Prostate gland (tissue), 2 donors: ENCODE results near the gene HDAC4.

Source experiments
- POLR2AphosphoS5 ChIP-seq: sonication (generic); formaldehyde crosslinking; IDR thresholded peaks from one replicate; pipeline ENCODE4 v1.6.1; 2017; ENCODE audit warnings: antibody characterized with exemption
- TF ChIP-seq, protein P1 (sequence below), 4 experiments: fragments of 200-600 bp in 2 of 4; fragments of 450-650 bp in 2 of 4; sonication (generic) in 2 of 4; IDR thresholded peaks; 1 replicate in 3 of 4; 2 replicates in 1 of 4; pipeline ENCODE4 v1.5.1; 2016 to 2019; ENCODE audit warnings: antibody characterized with exemption in 4 of 4, mild to moderate bottlenecking in 2 of 4, moderate library complexity in 2 of 4

DNA sequence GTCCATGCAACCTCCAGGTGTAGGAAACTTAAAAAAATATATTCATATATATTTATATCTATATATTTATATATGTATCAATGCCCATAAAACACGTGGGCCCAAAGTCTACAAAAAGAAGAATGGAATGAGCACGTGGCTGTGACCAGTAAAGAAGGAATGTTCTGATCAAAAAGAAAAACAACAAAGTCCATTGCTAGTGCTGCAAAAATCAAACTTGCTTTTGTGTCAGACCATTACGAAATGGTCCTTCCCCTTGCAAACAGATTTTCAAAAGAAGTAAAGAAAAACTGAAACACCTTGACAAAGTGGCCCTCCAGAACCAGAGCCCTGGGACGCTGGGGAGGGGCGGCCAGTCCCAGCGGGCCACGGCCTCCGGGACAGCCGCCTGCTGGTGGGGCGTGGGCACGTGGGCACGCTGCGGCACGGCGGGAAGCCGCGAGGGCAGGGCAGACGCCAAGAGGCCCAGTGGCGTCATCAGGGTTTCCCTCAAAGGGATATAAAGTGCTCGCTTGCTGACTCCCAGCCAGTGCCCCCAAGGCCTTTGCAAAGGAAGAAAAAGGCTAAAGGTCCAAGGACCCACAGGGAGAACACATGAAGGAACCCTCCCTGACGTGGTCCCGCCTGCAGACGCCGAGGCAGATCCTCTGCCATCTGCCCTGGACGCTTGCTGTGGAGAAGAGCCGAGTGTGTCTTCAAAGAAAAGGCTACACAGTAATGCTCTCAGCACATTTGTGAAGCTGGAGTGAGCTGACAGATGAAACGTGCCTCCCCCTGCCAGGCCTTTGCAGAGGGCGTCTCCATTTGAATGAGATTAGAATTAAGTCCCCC lies 351.2 kb downstream of the HDAC4 start:
- TF ChIP-seq, protein P1, sequence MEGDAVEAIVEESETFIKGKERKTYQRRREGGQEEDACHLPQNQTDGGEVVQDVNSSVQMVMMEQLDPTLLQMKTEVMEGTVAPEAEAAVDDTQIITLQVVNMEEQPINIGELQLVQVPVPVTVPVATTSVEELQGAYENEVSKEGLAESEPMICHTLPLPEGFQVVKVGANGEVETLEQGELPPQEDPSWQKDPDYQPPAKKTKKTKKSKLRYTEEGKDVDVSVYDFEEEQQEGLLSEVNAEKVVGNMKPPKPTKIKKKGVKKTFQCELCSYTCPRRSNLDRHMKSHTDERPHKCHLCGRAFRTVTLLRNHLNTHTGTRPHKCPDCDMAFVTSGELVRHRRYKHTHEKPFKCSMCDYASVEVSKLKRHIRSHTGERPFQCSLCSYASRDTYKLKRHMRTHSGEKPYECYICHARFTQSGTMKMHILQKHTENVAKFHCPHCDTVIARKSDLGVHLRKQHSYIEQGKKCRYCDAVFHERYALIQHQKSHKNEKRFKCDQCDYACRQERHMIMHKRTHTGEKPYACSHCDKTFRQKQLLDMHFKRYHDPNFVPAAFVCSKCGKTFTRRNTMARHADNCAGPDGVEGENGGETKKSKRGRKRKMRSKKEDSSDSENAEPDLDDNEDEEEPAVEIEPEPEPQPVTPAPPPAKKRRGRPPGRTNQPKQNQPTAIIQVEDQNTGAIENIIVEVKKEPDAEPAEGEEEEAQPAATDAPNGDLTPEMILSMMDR (IDR thresholded peaks at IDR 0.05): no peak
- no peak for TF ChIP-seq POLR2AphosphoS5
